HG02571 (cell line): Measurements from ENCODE around the gene KCNK3.
"Not testable (repeated sequence)": the region's sequence is repeated elsewhere in the genome, so short reads cannot be mapped to it uniquely, and the experiment has no call there.

ENCODE experiments used
- ATAC-seq: cut with Tn5 transposase; IDR thresholded peaks from one replicate; pipeline ENCODE4 v1.9.1; 2021; ENCODE audit warnings: mild to moderate bottlenecking, moderate library complexity; ENCODE audit not compliant: unreplicated experiment

KCNK3 gene

GRCh38 chr2:26750467-26750866 lies 57.9 kb downstream of the KCNK3 start:
- ATAC-seq: not testable (repeated sequence)

- ATAC-seq: no peak
These were observed 60.1 kb downstream of the KCNK3 start for GRCh38 chr2:26752656-26753055.

- ATAC-seq: no peak
These were observed 62.0 kb downstream of the KCNK3 start for GRCh38 chr2:26754539-26754938.

GRCh38 chr2:26754972-26755670 lies 62.6 kb downstream of the KCNK3 start:
- ATAC-seq: no peak

- no peak for ATAC-seq
These were observed 63.8 kb downstream of the KCNK3 start for GRCh38 chr2:26756337-26756736.

- no peak for ATAC-seq
These were observed 65.6 kb downstream of the KCNK3 start for GRCh38 chr2:26757873-26758789.

GRCh38 chr2:26758790-26759321 lies 66.3 kb downstream of the KCNK3 start:
- ATAC-seq: no peak

- no peak for ATAC-seq
These were observed 67.3 kb downstream of the KCNK3 start for GRCh38 chr2:26759845-26760244.

- ATAC-seq: not testable (repeated sequence)
These were observed 68.5 kb downstream of the KCNK3 start for GRCh38 chr2:26760991-26761390.

- no peak for ATAC-seq
These were observed 70.5 kb downstream of the KCNK3 start for GRCh38 chr2:26763019-26763418.

GRCh38 chr2:26764078-26764887 lies 71.8 kb downstream of the KCNK3 start, which contains the start of gene SLC35F6:
SLC35F6 (plus strand) TSS chr2:26764284; CDS start chr2:26764350, 66 bp downstream.
- ATAC-seq: peak; percentile 85

- no peak for ATAC-seq
These were observed 72.4 kb downstream of the KCNK3 start for GRCh38 chr2:26764906-26765305.

- ATAC-seq: no peak
These were observed 73.1 kb downstream of the KCNK3 start for GRCh38 chr2:26765475-26766200.

- ATAC-seq: no peak
These were observed 74.6 kb downstream of the KCNK3 start for GRCh38 chr2:26767129-26767528.

GRCh38 chr2:26767894-26768487 lies 75.5 kb downstream of the KCNK3 start:
- ATAC-seq: no peak

GRCh38 chr2:26768759-26769088 lies 76.2 kb downstream of the KCNK3 start:
- no peak for ATAC-seq

GRCh38 chr2:26769089-26769761 lies 76.7 kb downstream of the KCNK3 start:
- ATAC-seq: no peak

- no peak for ATAC-seq
These were observed 78.6 kb downstream of the KCNK3 start for GRCh38 chr2:26770986-26771586.
